HG02943 (cell line): ENCODE measurements around the gene DHX35.
A peak's percentile ranks its signal among the peaks of the same experiment; 100 is the strongest.

Experiments used
- ATAC-seq: cut with Tn5 transposase; IDR thresholded peaks from one replicate; pipeline ENCODE4 v1.9.1; 2021; ENCODE audit warnings: mild to moderate bottlenecking, low read depth, moderate library complexity; ENCODE audit not compliant: unreplicated experiment

Gene DHX35, protein sequence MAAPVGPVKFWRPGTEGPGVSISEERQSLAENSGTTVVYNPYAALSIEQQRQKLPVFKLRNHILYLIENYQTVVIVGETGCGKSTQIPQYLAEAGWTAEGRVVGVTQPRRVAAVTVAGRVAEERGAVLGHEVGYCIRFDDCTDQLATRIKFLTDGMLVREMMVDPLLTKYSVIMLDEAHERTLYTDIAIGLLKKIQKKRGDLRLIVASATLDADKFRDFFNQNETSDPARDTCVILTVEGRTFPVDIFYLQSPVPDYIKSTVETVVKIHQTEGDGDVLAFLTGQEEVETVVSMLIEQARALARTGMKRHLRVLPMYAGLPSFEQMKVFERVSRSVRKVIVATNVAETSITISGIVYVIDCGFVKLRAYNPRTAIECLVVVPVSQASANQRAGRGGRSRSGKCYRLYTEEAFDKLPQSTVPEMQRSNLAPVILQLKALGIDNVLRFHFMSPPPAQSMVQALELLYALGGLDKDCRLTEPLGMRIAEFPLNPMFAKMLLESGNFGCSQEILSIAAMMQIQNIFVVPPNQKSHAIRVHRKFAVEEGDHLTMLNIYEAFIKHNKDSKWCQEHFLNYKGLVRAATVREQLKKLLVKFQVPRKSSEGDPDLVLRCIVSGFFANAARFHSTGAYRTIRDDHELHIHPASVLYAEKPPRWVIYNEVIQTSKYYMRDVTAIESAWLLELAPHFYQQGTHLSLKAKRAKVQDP

DNA sequence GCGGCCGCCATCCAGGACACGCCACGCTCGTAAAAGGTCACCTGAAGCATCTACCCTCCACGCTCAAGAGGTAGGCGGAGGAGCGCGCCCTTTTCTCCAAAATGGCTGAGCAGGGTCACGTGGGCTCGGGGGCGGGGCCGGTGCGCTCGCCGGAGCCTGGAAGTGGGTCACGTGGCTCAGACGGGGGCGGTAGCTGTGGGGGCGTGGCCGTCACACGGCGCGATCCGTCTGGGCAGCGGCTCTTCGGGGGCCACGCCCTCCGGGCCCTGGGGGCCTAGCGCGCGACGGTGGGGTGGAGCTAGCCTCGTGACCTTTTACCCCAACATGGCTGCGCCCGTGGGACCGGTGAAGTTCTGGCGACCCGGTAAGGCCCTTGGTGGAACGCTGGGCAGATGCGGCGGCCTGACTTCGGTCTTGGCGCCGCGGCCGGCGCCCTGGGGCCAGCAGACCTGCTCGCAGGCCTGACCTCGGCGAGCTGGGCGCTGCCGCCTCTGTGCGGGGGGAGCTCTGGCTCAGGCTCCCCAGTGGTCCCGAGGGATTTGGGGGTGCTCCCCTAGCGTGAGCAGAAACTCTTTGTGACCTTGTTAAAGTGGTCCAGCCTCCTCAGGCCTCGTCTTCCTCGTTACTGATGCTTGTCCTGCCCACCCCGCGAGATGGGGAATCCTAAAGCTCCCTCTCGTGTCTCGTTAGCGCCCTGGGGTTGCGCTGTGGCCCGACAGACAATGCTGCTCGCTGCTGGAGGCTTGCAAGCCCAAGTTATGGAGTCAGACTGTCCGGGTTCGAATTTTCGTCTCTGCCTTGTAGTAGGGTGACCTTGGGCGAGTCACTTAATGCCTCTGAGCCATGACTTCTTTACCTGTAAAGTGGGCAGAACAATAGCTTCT is at the start of gene DHX35:
Gene DHX35 (plus strand): TSS at position 301 of the 884 bp plus-strand sequence. CDS start 24 bp downstream, at position 325.
- ATAC-seq = peak; percentile 91

DNA sequence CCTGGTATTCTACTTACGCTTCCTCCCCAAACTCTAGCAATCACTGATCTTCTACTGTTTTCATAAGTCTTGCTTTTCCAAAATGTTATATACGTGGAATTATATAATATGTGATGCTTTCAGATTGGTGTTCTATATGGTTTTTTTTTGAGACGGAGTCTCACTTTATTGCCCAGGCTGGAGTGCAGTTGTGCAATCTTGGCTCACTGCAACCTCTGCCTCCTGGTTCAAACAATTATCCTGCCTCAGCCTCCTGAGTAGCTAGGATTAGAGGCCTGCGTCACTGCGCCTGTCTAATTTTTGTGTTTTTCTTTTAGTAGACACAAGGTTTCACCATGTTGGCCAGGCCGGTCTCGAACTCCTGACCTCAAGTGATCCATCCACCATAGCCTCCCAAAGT is 46.8 kb upstream of the DHX35 start:
- ATAC-seq = no peak

DNA sequence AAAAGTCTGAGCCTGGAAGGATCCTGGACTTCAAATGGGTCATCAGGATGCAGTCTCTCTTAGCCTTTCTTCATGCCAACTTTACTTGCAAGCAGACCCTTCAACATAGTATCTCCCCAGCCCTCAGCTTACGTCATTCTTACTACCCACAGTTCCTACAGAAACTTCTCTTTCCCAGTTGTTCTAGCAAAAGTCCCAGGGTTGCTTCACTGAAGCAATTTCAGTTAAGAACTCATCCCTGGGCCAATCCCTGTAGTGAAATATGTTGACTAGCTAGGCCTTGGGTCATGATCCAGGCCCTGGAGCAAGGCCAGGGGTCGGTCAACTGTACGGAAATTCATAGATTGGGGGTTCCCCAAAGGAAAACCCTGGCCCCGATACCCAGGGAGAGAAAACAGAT is 44.5 kb upstream of the DHX35 start:
- no peak for ATAC-seq

DNA sequence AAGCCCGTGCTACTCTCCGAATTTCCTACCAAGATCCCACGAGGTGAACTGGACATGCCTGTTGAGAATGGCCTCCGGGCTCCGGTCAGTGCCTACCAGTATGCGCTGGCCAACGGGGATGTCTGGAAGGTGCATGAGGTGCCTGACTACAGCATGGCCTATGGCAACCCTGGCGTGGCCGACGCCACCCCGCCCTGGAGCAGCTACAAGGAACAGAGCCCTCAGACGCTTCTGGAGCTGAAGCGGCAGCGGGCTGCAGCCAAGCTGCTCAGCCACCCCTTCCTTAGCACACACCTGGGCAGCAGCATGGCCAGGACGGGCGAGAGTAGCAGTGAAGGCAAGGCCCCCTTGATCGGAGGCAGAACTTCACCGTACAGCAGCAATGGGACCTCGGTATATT is 44.0 kb upstream of the DHX35 start:
- no peak for ATAC-seq

DNA sequence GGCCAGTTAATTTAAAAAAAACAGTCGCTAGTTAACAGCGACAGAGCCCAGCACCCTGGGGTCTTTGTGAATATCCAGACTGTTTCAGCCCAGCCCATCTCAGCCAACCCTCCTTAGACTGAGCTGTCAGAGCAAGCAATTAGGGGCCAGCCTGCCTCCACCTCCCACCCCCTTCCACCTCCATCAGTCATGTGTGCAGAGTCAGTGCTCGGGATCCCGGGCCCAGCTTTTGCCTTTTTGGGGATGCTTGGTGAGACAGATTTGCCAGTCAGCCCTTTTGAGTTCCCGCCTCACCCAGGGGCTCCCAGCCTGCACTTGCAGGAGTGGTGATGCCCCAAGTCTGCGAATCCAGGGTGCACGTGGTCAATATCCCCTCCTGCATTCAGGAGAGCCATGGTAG is 42.5 kb upstream of the DHX35 start:
- no peak for ATAC-seq

DNA sequence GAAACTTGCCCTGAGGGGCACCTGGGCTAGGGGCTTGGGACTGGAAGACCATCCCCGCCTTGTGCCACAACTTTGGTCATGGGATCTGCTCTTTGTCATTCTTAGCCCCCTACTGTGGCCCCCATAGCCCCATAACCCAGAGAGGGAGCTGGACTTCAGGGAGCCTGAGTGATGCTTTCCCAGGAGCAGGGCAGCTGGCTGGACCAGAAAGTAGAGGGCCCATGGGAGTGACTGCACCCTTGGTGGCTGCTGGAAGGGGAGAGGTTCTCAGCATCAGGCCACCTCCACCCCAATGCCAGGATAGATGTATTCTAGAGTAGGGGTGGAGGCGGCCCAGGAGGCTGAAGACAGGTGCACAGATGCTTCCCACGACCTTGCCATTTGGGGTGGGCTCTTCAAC is 41.7 kb upstream of the DHX35 start:
- no peak for ATAC-seq

DNA sequence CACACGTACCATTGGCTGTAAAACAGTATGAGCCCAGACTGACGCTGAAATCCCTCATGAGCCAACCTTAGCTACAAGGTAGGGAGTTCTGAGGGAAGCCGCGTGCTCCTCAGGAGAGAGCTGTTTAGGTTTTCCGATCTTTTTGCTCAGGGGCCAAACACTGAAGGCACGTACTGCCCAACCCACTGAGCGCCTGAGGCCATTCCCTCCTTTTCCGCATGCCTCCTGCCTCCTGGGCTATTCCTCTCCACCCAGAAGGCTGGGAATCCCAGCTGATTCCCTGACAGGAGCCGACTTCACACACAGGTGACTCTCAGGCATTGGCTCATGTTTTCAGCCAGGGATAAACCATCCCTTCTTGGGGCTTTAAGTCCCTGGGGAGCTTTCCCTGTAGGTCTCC is 41.3 kb upstream of the DHX35 start:
- ATAC-seq = no peak

DNA sequence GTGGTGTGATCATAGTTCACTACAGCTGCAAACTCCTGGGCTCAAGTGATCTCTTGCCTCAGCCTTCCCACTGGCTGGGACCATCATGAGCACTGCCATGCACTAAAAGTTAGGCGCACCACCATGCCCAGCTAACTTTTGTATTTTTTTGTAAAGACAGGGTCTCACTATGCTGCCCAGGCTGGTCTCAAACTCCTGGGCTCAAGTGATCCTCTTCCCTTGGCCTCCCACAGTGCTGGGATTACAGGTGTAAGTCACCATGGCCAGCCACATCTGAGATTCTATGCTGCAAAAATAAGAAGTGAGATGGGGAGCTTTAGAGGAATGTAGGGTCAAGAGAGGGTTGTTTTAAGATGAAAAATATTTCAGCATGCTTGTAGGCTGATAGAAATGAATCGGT is 37.4 kb upstream of the DHX35 start:
- ATAC-seq = no peak

DNA sequence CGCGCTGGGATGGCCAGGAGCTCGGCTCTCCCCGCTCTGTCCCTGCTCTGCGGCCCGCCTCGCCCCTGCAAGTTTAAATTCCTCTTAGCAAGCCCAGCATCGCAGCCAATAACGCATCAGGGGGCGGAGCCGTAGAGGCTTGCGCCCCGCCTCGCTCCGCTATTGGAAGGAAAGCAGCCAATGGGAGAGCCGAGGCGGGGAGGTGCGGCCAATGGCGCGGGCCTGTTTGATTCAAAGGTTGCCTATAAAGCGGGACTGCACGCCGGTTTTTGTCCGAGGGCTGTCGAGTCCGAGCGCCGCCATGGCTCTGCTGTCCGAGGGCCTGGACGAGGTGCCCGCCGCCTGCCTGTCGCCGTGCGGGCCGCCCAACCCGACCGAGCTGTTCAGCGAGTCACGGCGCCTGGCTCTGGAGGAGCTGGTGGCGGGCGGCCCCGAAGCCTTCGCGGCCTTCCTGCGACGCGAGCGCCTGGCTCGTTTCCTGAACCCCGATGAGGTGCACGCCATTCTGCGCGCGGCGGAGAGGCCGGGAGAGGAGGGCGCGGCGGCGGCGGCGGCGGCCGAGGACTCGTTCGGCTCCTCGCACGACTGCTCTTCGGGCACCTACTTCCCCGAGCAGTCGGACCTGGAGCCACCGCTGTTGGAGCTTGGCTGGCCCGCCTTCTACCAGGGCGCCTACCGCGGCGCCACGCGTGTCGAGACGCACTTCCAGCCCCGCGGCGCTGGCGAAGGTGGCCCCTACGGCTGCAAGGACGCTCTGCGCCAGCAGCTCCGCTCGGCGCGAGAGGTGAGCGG is 35.8 kb upstream of the DHX35 start, which contains the start of gene FAM83D:
Gene FAM83D (plus strand): TSS at position 276 of the 792 bp plus-strand sequence. CDS start 26 bp downstream, at position 302.
- peak; percentile 92 for ATAC-seq

DNA sequence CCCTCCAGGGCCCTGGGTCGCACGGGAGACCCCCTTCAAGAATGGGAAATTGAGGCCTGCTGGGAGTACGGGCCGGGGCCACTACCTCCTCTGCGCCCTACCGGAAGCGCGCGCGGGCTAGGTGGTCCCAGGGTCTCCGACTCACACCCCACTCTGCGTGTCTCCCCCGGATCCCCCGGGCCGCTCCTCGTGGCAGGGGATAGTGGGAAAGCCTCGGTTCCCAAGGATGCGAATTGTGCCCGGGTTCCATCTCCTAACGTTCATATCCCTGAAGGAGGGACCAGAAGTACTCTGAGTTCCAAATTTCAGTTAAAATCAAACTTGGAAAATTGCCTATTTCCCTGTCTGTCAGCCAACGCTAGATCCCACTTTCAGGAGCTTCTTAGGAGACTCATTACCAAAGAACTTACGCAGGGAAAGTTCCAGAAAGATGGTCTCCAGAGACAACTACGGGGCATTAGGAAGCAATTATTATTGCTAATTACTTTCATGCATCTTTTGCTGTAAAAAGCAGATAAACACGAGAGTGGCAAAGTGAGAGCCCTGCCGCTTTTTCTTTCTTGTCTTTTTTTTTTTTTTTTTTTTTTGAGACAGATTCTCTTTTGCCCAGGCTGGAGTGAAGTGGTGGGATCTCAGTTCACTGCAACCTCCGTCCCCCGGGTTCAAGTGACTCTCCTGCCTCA is 35.1 kb upstream of the DHX35 start:
- ATAC-seq = peak; percentile 3

DNA sequence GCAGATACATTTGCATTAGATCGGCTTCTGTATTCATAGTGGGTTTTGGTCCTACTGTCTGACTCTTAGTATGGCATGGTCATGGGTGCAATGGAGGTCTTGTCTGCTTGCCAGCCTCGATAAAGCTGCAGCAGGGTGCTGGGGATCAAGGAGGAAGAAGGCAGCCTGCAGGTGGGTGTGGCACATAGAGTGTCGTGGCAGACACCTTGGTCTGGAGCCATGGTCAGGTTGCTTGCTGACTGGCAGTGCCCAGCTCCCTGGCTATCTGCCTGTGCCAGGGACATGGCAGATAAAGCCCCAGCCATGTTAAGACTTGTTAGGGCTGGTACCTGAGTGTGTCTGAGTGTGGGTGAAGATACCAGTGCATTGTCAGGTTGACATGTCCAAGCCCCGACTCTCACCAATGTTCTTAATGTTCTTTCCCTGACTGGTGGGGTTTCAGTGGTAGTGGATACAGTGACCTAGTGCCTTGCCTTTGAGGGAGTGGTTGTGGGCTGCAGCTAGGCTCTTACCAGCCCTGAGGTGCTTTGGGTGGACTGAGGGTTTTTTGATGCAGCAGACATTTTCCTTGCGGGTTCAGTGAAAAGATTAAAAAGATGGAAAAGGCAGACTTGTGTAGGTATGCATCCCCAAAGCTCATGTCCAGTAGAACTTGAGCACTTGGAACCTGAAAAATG is 34.1 kb upstream of the DHX35 start:
- ATAC-seq = no peak

DNA sequence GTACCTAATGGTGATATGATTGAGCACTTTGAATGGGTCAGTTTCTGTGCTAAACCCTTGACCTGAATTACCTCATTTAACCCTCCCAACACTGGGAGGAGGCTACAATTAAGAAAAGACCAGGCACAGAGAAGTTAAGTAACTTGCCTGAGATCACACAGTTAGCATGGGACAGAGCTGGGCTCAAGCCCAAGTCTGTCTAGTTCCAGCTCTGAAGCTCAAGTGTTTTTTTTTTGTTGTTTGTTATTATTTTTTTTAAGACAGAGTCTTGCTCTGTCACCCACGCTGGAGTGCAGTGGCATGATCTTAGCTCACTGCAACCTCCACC is 31.9 kb upstream of the DHX35 start:
- ATAC-seq = no peak

DNA sequence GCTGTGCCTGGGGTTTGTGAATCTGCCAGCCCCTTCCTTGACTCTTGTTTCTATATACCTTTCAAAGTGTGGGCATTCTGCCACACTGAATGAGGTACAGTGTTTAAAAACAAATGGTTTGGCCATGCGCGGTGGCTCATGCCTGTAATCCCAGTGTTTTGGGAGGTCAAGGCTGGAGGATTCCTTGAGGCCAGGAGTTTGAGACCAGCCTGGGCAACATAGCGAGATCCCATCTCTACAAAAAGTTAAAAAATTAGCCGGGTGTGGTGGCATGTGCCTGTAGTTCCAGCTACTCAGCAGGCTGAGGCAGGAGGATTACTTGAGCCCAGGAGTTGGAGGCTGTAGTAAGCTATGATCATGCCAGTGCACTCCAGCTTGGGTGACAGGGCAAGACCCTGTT is 30.2 kb upstream of the DHX35 start:
- no peak for ATAC-seq

DNA sequence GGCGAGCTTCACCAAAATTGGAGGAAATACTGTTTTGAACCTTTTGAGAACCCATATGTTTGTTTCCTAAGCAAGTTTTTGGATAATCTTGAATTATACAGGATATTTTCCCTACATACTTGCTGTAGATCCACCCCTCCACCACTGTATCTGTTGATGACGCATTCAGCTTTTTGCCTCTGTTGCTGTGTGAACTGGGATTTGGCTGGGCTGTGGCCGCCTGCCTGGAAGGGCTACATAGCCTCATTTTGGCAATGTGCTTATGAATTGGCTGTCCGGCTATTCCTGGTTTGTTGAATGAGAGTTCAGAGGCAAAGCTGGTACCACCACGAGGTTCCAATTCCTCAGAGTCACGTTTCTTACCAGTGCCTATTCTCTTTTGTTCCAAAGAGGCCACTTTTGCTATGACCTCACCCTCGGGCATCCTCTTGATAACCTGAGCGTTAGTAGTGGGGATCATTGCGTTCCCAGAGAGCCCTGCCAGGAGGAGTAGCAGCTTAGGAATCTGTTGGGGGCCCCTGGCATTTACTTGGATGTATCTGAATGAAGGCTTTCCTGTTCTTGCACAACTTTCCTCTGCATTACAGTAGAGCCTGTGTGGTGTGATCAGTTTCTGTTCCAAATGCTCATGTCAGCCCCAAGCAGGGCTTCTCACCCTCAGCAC is 29.6 kb upstream of the DHX35 start:
- no peak for ATAC-seq

DNA sequence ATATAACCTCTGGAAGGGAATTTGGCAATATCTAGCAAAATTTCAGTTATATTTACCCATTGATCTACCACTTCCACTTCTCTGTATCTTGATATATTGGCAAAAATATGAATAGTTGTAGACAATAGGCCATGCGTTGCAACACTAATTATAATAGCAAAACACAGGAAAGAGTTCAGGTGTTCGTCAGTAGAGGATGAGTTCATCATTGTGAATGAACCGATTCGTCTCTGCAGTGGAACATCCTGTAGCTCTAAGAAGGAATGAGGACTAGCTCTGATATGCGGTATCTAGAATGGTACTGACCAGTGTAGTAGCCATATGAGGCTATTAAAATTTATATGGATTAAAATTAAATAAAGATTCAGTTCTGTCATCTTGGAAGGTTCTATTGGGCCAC is 27.6 kb upstream of the DHX35 start:
- no peak for ATAC-seq

DNA sequence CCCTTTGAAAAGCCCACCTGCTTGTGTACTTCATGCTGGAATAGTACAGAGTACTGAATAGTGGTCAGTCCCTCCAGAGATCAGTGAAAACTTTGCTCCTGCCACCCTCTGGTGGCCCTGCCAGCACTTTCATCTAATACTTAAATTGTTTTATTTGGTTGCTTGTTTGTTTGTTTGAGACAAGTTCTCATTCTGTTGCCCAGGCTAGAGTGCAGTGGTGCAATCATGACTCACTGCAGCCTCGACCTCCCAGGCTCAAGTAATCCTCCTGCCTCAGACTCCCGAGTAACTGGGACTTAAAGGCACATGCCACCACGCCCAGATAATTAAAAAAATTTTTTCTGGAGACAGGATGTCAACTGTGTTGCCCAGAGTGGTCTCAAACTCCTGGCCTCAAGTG is 26.9 kb upstream of the DHX35 start:
- ATAC-seq = no peak

DNA sequence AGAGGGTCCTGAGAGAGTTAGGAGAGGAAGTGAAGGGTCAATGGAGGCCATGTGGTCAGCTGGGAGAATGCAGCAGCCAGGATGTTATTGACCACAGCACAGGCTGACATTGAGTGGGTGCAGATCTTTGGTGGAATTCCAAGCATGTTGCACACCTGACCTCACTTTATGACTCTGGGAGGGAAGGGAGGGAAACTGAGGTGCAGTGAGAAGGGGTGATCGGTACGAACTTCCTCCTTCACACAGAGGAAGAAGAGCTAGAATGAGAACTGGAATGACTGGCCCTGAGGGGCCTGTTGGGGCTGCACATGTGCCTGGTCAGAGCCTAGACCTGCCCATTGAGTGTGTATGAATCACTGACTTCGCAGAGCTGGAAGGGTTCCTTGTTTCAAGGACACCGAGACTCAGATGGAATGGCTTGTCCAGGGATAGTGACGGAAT is 26.2 kb upstream of the DHX35 start:
- no peak for ATAC-seq

DNA sequence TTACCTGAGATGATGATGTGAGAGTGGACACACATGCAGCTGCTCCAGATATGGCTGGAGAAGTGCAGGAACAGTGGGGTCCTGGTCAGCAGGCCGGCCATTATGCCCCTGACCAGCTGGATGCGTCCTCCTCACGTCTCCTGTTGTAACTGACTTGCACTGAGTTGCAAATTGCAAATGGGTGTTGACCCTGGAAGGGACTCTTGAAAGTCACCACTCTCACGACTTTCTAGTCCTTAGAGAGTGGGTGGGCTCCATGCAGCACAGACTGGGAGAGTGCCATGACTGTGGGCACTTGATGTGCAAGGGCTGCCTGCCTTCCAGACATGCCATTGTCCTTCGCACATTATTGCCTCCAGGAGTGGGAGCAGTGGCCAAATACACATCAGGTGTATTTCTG is 25.1 kb upstream of the DHX35 start:
- ATAC-seq = no peak
